WTC11 (cell line): ENCODE results near the gene NEFH.

Experiments
- CTCF ChIP-seq: fragments of 200-600 bp; IDR thresholded peaks from 2 replicates; pipeline ENCODE4 v1.8.0; 2022; ENCODE audit warnings: antibody characterized with exemption
- E2F1 ChIP-seq: sonication (generic); formaldehyde crosslinking; IDR thresholded peaks from 2 replicates; pipeline ENCODE4 v1.8.0; 2022; ENCODE audit warnings: mild to moderate bottlenecking, missing genetic modification reagents
- E2F5 ChIP-seq: sonication (generic); formaldehyde crosslinking; IDR thresholded peaks from 2 replicates; pipeline ENCODE4 v1.8.1; 2022; ENCODE audit warnings: mild to moderate bottlenecking, moderate library complexity, missing genetic modification reagents
- ETV6 ChIP-seq: sonication (generic); formaldehyde crosslinking; IDR thresholded peaks from 2 replicates; pipeline ENCODE4 v1.8.1; 2022; ENCODE audit warnings: mild to moderate bottlenecking, missing genetic modification reagents
- HMGXB4 ChIP-seq: sonication (generic); formaldehyde crosslinking; IDR thresholded peaks from 2 replicates; pipeline ENCODE4 v1.8.1; 2023; ENCODE audit warnings: mild to moderate bottlenecking, moderate library complexity, missing genetic modification reagents
- STAT6 ChIP-seq: sonication (generic); formaldehyde crosslinking; conservative IDR thresholded peaks from 2 replicates; pipeline ENCODE4 v1.8.1; 2023; ENCODE audit warnings: mild to moderate bottlenecking, low read depth, missing genetic modification reagents, moderate library complexity
- ZNF138 ChIP-seq: sonication (generic); formaldehyde crosslinking; conservative IDR thresholded peaks from 2 replicates; pipeline ENCODE4 v1.8.1; 2022; ENCODE audit warnings: mild to moderate bottlenecking, moderate library complexity, missing genetic modification reagents
- ZNF423 ChIP-seq: fragments of 250-450 bp; sonication (Bioruptor Pico); IDR thresholded peaks from 2 replicates; pipeline ENCODE4 v2.1.2; 2022; ENCODE audit warnings: mild to moderate bottlenecking, moderate library complexity
- ZSCAN18 ChIP-seq: fragments of 250-450 bp; sonication (Bioruptor Pico); IDR thresholded peaks from 2 replicates; pipeline ENCODE4 v2.1.2; 2022; ENCODE audit warnings: mild to moderate bottlenecking, moderate library complexity

- TF ChIP-seq ZNF423 (no peak), CTCF (no peak), HMGXB4 (CRISPR knock-in tag) (no peak), STAT6 (CRISPR knock-in tag) (no peak), ZSCAN18 (CRISPR knock-in tag) (no peak), ETV6 (CRISPR knock-in tag) (no peak), ZNF138 (CRISPR knock-in tag) (no peak), E2F1 (no peak), E2F5 (CRISPR knock-in tag) (no peak)
These were observed 31.3 kb downstream of the NEFH start for GRCh38 chr22:29511126-29511862.
